ENCODE results near the gene HTT. TPM values are rescaled to one million over a fixed set of nuclear protein-coding genes. Genes with fewer than 3 reads are reported as not detected.

Gene HTT
- total and polyA plus RNA-seq, 2 of the 13 experiments (the other 11 are each of a cell fraction or from before 2014, with no cell fraction given) = 17.5 to 19.5 TPM

GRCh38 chr4:3292571-3293400 is 218.3 kb downstream of the HTT start, which contains the start of gene RGS12 (continued):
- TF ChIP-seq PRPF4 (IDR thresholded peaks at IDR 0.05; ENCODE audit: low read depth, low read length, poor library complexity, severe bottlenecking) = no peak
- no peak for TF ChIP-seq FOXA1 (IDR thresholded peaks at IDR 0.05)
- peak; percentile 56 for TF ChIP-seq FOXA1 (CRISPR knock-in tag; IDR thresholded peaks at IDR 0.05)
- TF ChIP-seq ZFP41 (CRISPR knock-in tag; IDR thresholded peaks at IDR 0.05; ENCODE audit: borderline replicate concordance) = no peak
- TF ChIP-seq TCF12 (IDR thresholded peaks at IDR 0.05) = no peak
- 0 out of 2 replicates have a peak, but pooled peaks have one; percentile 17 for TF ChIP-seq TCF12 (CRISPR knock-in tag; IDR thresholded peaks at IDR 0.05)
- TF ChIP-seq NFE2L1 (CRISPR knock-in tag; IDR thresholded peaks at IDR 0.05; ENCODE audit: borderline replicate concordance) = no peak
- TF ChIP-seq TMF1 (CRISPR knock-in tag; IDR thresholded peaks at IDR 0.05; ENCODE audit: low read depth) = no peak
- no peak for TF ChIP-seq ZMAT3 (CRISPR knock-in tag; conservative IDR thresholded peaks at IDR 0.05)
- 0 out of 2 replicates have a peak, but pooled peaks have one; percentile 89 for TF ChIP-seq KIAA2018 (CRISPR knock-in tag; IDR thresholded peaks at IDR 0.05; ENCODE audit: borderline replicate concordance)
- 0 out of 2 replicates have a peak, but pooled peaks have one; percentile 35 for TF ChIP-seq FOXP4 (CRISPR knock-in tag; IDR thresholded peaks at IDR 0.05)
- no peak for TF ChIP-seq ZBTB37 (CRISPR knock-in tag; IDR thresholded peaks at IDR 0.05)
- peak; percentile 83 for TF ChIP-seq ZFX (CRISPR knock-in tag; IDR thresholded peaks at IDR 0.05; ENCODE audit: low read depth)
- no peak for TF ChIP-seq ETS1 (CRISPR knock-in tag; IDR thresholded peaks at IDR 0.05)
- TF ChIP-seq XRCC5 (optimal IDR thresholded peaks at IDR 0.05; ENCODE audit: low read length) = peak; percentile 11

Measured in HepG2 (cell line).